Calu3 (cell line): ENCODE results near the gene FRMD5. TPM values are rescaled to one million over a fixed set of nuclear protein-coding genes. Genes with fewer than 3 reads are reported as not detected.
"Not testable (repeated sequence)": the region's sequence is repeated elsewhere in the genome, so short reads cannot be mapped to it uniquely, and the experiment has no call there.

Source experiments
- BruUV-seq: library from RNA; stranded (reverse); fragments of 400-500 nt; replicated peaks from 2 replicates; lab custom pipeline; 2021; lab: Mats Ljungman, UMichigan
- CTCF ChIA-PET: fragments of 300-600 bp; sonication (Branson Sonifier 250); formaldehyde crosslinking; loops from one replicate; lab custom pipeline; 2022; ENCODE audit warnings: antibody characterized with exemption; lab: Charles Lee
- DNase-seq: peaks from one replicate; pipeline ENCODE4 v3.0.0; 2022
- H3K27ac Mint-ChIP-seq: one replicate; pipeline ENCODE4 v1.8.0; 2022; ENCODE audit warnings: mixed read lengths; ENCODE audit not compliant: unreplicated experiment
- H3K27me3 Mint-ChIP-seq: one replicate; pipeline ENCODE4 v1.8.0; 2022; ENCODE audit warnings: mixed read lengths; ENCODE audit not compliant: unreplicated experiment
- H3K36me3 Mint-ChIP-seq: one replicate; pipeline ENCODE4 v1.8.0; 2022; ENCODE audit warnings: mild to moderate bottlenecking, moderate library complexity, mixed read lengths; ENCODE audit not compliant: insufficient read depth, unreplicated experiment
- H3K4me1 Mint-ChIP-seq: one replicate; pipeline ENCODE4 v1.8.0; 2022; ENCODE audit warnings: mild to moderate bottlenecking, low read depth, mixed read lengths; ENCODE audit not compliant: unreplicated experiment
- H3K4me3 Mint-ChIP-seq: one replicate; pipeline ENCODE4 v1.8.0; 2022; ENCODE audit warnings: mild to moderate bottlenecking, low read depth, moderate library complexity, mixed read lengths; ENCODE audit not compliant: unreplicated experiment
- H3K9me3 Mint-ChIP-seq: one replicate; pipeline ENCODE4 v1.8.0; 2022; ENCODE audit warnings: low read depth, mixed read lengths; ENCODE audit not compliant: unreplicated experiment
- CTCF ChIP-seq: fragments of 200-600 bp; IDR thresholded peaks from one replicate; pipeline ENCODE4 v1.8.0; 2022; ENCODE audit warnings: antibody characterized with exemption; ENCODE audit not compliant: unreplicated experiment
- intact Hi-C: fragments of 100-400 bp; cut with micrococcal nuclease; formaldehyde crosslinking; loops from one replicate; pipeline ENCODE4 v1.10.0; 2022; ENCODE audit not compliant: unreplicated experiment
- total RNA-seq: library from RNA; stranded (reverse); gene quantifications from 2 replicates; pipeline ENCODE4 v1.2.3, GENCODE V29; 2022

Gene FRMD5
- total RNA-seq, 1 experiment from 2014 or later: 10.9 TPM

- no TSS peak for BruUV-seq
- intact Hi-C loops: no loop called here
- Mint-ChIP-seq H3K27me3 (no peaks in the 10 kb centered on the region), H3K4me1 (peaks cover 9% of the 10 kb centered on the region), H3K27ac (no peak overlapping the region), H3K9me3 (no peaks in the 10 kb centered on the region), H3K4me3 (no peak overlapping the region), H3K36me3 (no peaks in the 10 kb centered on the region)
- no peak for TF ChIP-seq CTCF
- DNase-seq: no peak
- CTCF ChIA-PET: no interaction called here
Observed at GRCh38 chr15:44227584-44227983, 32.5 kb upstream of the FRMD5 start.

GRCh38 chr15:44227001-44227400 lies 31.9 kb upstream of the FRMD5 start:
- BruUV-seq, CTCF ChIA-PET, H3K4me3 Mint-ChIP-seq, intact Hi-C loops, H3K9me3 Mint-ChIP-seq, H3K27ac Mint-ChIP-seq, H3K27me3 Mint-ChIP-seq, H3K4me1 Mint-ChIP-seq, DNase-seq, H3K36me3 Mint-ChIP-seq: not testable (repeated sequence)

GRCh38 chr15:44222478-44222877 lies 27.4 kb upstream of the FRMD5 start:
- no peak for TF ChIP-seq CTCF
- Mint-ChIP-seq H3K27me3 (no peaks in the 10 kb centered on the region), H3K4me1 (peaks cover 6% of the 10 kb centered on the region), H3K4me3 (no peak overlapping the region), H3K9me3 (no peaks in the 10 kb centered on the region), H3K27ac (no peak overlapping the region), H3K36me3 (no peaks in the 10 kb centered on the region)
- intact Hi-C loops: no loop called here
- CTCF ChIA-PET: no interaction called here
- DNase-seq: no peak
- no TSS peak for BruUV-seq

- H3K27ac Mint-ChIP-seq: no peak overlapping the region
- no peaks in the 10 kb centered on the region for H3K9me3 Mint-ChIP-seq
- CTCF ChIA-PET: no interaction called here
- TF ChIP-seq CTCF: no peak
- no peaks in the 10 kb centered on the region for H3K36me3 Mint-ChIP-seq
- DNase-seq: no peak
- BruUV-seq: no TSS peak
- no peak overlapping the region for H3K4me3 Mint-ChIP-seq
- intact Hi-C loops: loop anchor here (10.0 kb wide), 1 partner anchor 284 kb away; no protein-coding TSS in a partner anchor
- H3K4me1 Mint-ChIP-seq: peaks cover 6% of the 10 kb centered on the region
- no peaks in the 10 kb centered on the region for H3K27me3 Mint-ChIP-seq
Observed at GRCh38 chr15:44219073-44219472, 24.0 kb upstream of the FRMD5 start.

- peaks cover 6% of the 10 kb centered on the region for H3K4me1 Mint-ChIP-seq
- H3K9me3 Mint-ChIP-seq: no peaks in the 10 kb centered on the region
- no peaks in the 10 kb centered on the region for H3K36me3 Mint-ChIP-seq
- DNase-seq: no peak
- H3K4me3 Mint-ChIP-seq: no peak overlapping the region
- intact Hi-C loops: loop anchor here (10.0 kb wide), 1 partner anchor 282 kb away; no protein-coding TSS in a partner anchor
- CTCF ChIA-PET: interaction anchor here (0.5 to 0.6 kb wide), 2 partner anchors 247 to 368 kb away, joined by 3 read pairs; no protein-coding TSS in a partner anchor
- no peaks in the 10 kb centered on the region for H3K27me3 Mint-ChIP-seq
- no peak for TF ChIP-seq CTCF
- no TSS peak for BruUV-seq
- no peak overlapping the region for H3K27ac Mint-ChIP-seq
Observed at GRCh38 chr15:44216958-44217357, 21.9 kb upstream of the FRMD5 start.
